K562 (cell line): ENCODE data around the gene RCOR2. TPM values are rescaled to one million over a fixed set of nuclear protein-coding genes. Genes with fewer than 3 reads are reported as not detected.

Experiments
- BRD4 ChIP-seq: fragments of 200-600 bp; sonication (generic); IDR thresholded peaks from 2 replicates; pipeline ENCODE4 v1.6.1; 2017; ENCODE audit warnings: inconsistent platforms
- DEAF1 ChIP-seq: fragments of 450-650 bp; formaldehyde crosslinking; IDR thresholded peaks from 2 replicates; pipeline ENCODE4 v1.4.0; 2020; ENCODE audit warnings: mild to moderate bottlenecking, moderate library complexity
- ELK1 ChIP-seq: sonication (generic); formaldehyde crosslinking; IDR thresholded peaks from 2 replicates; pipeline ENCODE4 v1.8.1; 2022; ENCODE audit warnings: missing genetic modification reagents
- FOXA3 ChIP-seq, 2 experiments: fragments of 450-650 bp in 1 of 2; sonication (generic) in 1 of 2; formaldehyde crosslinking; IDR thresholded peaks in 1 of 2; conservative IDR thresholded peaks in 1 of 2; 2 replicates each; pipeline versions ENCODE4 v1.4.0 to v1.8.0; 2020 to 2022; ENCODE audit warnings: mild to moderate bottlenecking in 2 of 2, missing genetic modification reagents in 1 of 2
- GABPA ChIP-seq: fragments of 200-800 bp; sonication (Bioruptor generic); conservative IDR thresholded peaks from 2 replicates; pipeline ENCODE4 v1.6.1; 2016; ENCODE audit warnings: low read depth, missing genetic modification characterization, missing compliant biosample characterization
- HIVEP1 ChIP-seq: fragments of 250-450 bp; sonication (Bioruptor Pico); IDR thresholded peaks from 2 replicates; pipeline ENCODE4 v1.4.0; 2020; ENCODE audit warnings: mild to moderate bottlenecking
- HNRNPL ChIP-seq: fragments of 200-400 bp; formaldehyde crosslinking; IDR thresholded peaks from 2 replicates; pipeline ENCODE4 v1.6.1; 2017; ENCODE audit warnings: low read depth, mild to moderate bottlenecking, low read length
- MCM7 ChIP-seq, 2 experiments: fragments of 450-650 bp; IDR thresholded peaks; 2 replicates each; pipeline ENCODE4 v1.6.1; 2016 to 2018
- MNT ChIP-seq, 2 experiments: fragments of 450-650 bp; conservative IDR thresholded peaks; 2 replicates each; pipeline ENCODE4 v1.6.1; 2017; ENCODE audit warnings: mild to moderate bottlenecking in 2 of 2, moderate library complexity in 2 of 2
- PCBP1 ChIP-seq: fragments of 200-400 bp; formaldehyde crosslinking; IDR thresholded peaks from 2 replicates; pipeline ENCODE4 v1.6.1; 2018; ENCODE audit warnings: mild to moderate bottlenecking, low read depth, low read length; ENCODE audit not compliant: poor library complexity, severe bottlenecking
- PHF8 ChIP-seq: fragments of 200-600 bp; sonication (generic); IDR thresholded peaks from 2 replicates; pipeline ENCODE4 v1.6.1; 2012; ENCODE audit warnings: mixed run types, mild to moderate bottlenecking, inconsistent platforms, low read length, moderate library complexity, borderline replicate concordance
- PURB ChIP-seq: sonication (generic); formaldehyde crosslinking; IDR thresholded peaks from 2 replicates; pipeline ENCODE4 v1.9.0; 2021; ENCODE audit warnings: low read depth, mild to moderate bottlenecking, missing genetic modification reagents
- RB1 ChIP-seq: fragments of 450-650 bp; IDR thresholded peaks from 2 replicates; pipeline ENCODE4 v1.6.1; 2017; ENCODE audit warnings: low read depth, mild to moderate bottlenecking
- RCOR1 ChIP-seq, 2 experiments: IDR thresholded peaks; 2 replicates each; pipeline ENCODE4 v1.6.1; 2012; ENCODE audit warnings: low read depth in 2 of 2, low read length in 2 of 2, borderline replicate concordance in 1 of 2, improper control_type of control experiment in 1 of 2
- SAFB ChIP-seq: fragments of 200-400 bp; formaldehyde crosslinking; IDR thresholded peaks from 2 replicates; pipeline ENCODE4 v1.6.1; 2017; ENCODE audit warnings: low read depth, low read length, borderline replicate concordance
- ZFX ChIP-seq: sonication (generic); formaldehyde crosslinking; IDR thresholded peaks from 2 replicates; pipeline ENCODE4 v1.8.0; 2022; ENCODE audit warnings: mild to moderate bottlenecking, missing genetic modification reagents, moderate library complexity
- ZNF224 ChIP-seq: sonication (generic); formaldehyde crosslinking; IDR thresholded peaks from 2 replicates; pipeline ENCODE4 v1.8.0; 2022; ENCODE audit warnings: mild to moderate bottlenecking, missing genetic modification reagents
- ZNF253 ChIP-seq: fragments of 250-450 bp; sonication (Bioruptor Pico); conservative IDR thresholded peaks from 2 replicates; pipeline ENCODE4 v1.6.1; 2021; ENCODE audit warnings: mild to moderate bottlenecking
- ZNF445 ChIP-seq: fragments of 250-450 bp; sonication (Bioruptor Pico); IDR thresholded peaks from 2 replicates; pipeline ENCODE4 v1.4.0; 2020; ENCODE audit warnings: low read depth, mild to moderate bottlenecking, moderate library complexity
- ZNF512 ChIP-seq: IDR thresholded peaks from 2 replicates; pipeline ENCODE4 v1.6.1; 2016; ENCODE audit warnings: missing genetic modification characterization, missing compliant biosample characterization
- ZNF583 ChIP-seq: fragments of 250-450 bp; sonication (Bioruptor Pico); IDR thresholded peaks from 2 replicates; pipeline ENCODE4 v1.4.0; 2020
- polyA plus RNA-seq, 8 experiments: library from polyadenylated mRNA; depleted of rRNA in 4 of 8; stranded (reverse) in 5 of 8; unstranded in 3 of 8; fragments of >200 nt; fragmentation: Nextera tagmentation in 2 of 8; fragmentation: Illumina TruSeq in 1 of 8; extraction: Ambion mirVana in 2 of 8; extraction: Trizol in 1 of 8; gene quantifications; 2 replicates each; pipeline versions ENCODE4 v1.2.1 to v1.2.3, GENCODE V29; 2011 to 2014; ENCODE audit warnings: inconsistent platforms in 1 of 8, missing spikeins in 1 of 8
- total RNA-seq, 7 experiments: library from RNA; depleted of rRNA in 6 of 7; stranded (reverse); fragments of >200 nt in 6 of 7; fragmentation: Illumina TruSeq in 2 of 7; extraction: Trizol in 2 of 7; gene quantifications; 2 replicates each; pipeline versions ENCODE4 v1.2.1 to v1.2.3, GENCODE V29; 2011 to 2021; ENCODE audit warnings: low replicate concordance in 1 of 7

RCOR2 gene
- total and polyA plus RNA-seq, 9 of the 15 experiments (the other 6 are each of a cell fraction or from before 2014, with no cell fraction given), result 0.04 to 6.5 (median 2.5) TPM; not detected in 1

GRCh38 chr11:63917692-63918506, 935 bp upstream of the RCOR2 start (continued):
- TF ChIP-seq HNRNPL (peak; percentile 35), MCM7 (IDR thresholded peaks at IDR 0.05) (no peak), HIVEP1 (CRISPR knock-in tag) (no peak), ELK1 (CRISPR knock-in tag) (no peak), ZFX (peak; percentile 87), PHF8 (no peak; the same call in 1 of the 2 replicates), DEAF1 (CRISPR knock-in tag) (no peak), PCBP1 (no peak), SAFB (peak; percentile 30; the same call in 1 of the 2 replicates), BRD4 (no peak), ZNF583 (CRISPR knock-in tag) (no peak), RCOR1 (IDR thresholded peaks at IDR 0.05; ENCODE audit: borderline replicate concordance in 1 of 2, low read depth in 2 of 2, low read length in 2 of 2) (no peak), ZNF224 (CRISPR knock-in tag) (no peak), ZNF512 (tag) (no peak), PURB (CRISPR knock-in tag) (no peak), RB1 (peak; percentile 22; the same call in 1 of the 2 replicates), GABPA (tag) (no peak), MNT (conservative IDR thresholded peaks at IDR 0.05) (peak in 1 of 2 experiments; percentile 36; a peak in 2 of 4 replicates), ZNF445 (no peak), FOXA3 (CRISPR knock-in tag; conservative IDR thresholded peaks at IDR 0.05 in 1 of 2, IDR thresholded peaks at IDR 0.05 in 1 of 2) (no peak), ZNF253 (CRISPR knock-in tag) (no peak)
